A549 (cell line): ENCODE data around the gene TNFAIP3.

Experiments
- CTCF ChIP-seq: fragments of >200 bp; sonication (Bioruptor Twin); formaldehyde crosslinking; IDR thresholded peaks from 3 replicates; pipeline ENCODE4 v1.5.1; 2016
- E2F6 ChIP-seq: IDR thresholded peaks from 2 replicates; pipeline ENCODE4 v1.6.1; 2012; ENCODE audit warnings: low read depth, borderline replicate concordance
- ESRRA ChIP-seq: fragments of 150-350 bp; IDR thresholded peaks from 2 replicates; pipeline ENCODE4 v1.6.1; 2014; ENCODE audit warnings: mild to moderate bottlenecking, low read length, borderline replicate concordance
- JUNB ChIP-seq: fragments of >200 bp; sonication (Bioruptor Twin); formaldehyde crosslinking; IDR thresholded peaks from 2 replicates; pipeline ENCODE4 v1.6.1; 2016
- KDM1A ChIP-seq: fragments of 200-600 bp; sonication (generic); IDR thresholded peaks from 2 replicates; pipeline ENCODE4 v1.6.1; 2016; ENCODE audit warnings: low read depth, mild to moderate bottlenecking
- MAX ChIP-seq: IDR thresholded peaks from 2 replicates; pipeline ENCODE4 v1.6.1; 2012
- RARB ChIP-seq: fragments of 250-450 bp; sonication (Bioruptor Pico); IDR thresholded peaks from 2 replicates; pipeline ENCODE4 v1.8.0; 2021; ENCODE audit warnings: mild to moderate bottlenecking, moderate library complexity

- TF ChIP-seq KDM1A (no peak), JUNB (no peak), CTCF (no peak), MAX (no peak), ESRRA (no peak), E2F6 (no peak), RARB (CRISPR knock-in tag) (no peak)
These were observed 64.9 kb downstream of the TNFAIP3 start for GRCh38 chr6:137931849-137932465.
